Cardiac muscle cell (in vitro differentiated cells and primary cell): ENCODE results near the gene RIIAD1. TPM values are rescaled to one million over a fixed set of nuclear protein-coding genes. Genes with fewer than 3 reads are reported as not detected.

Experiments
- DNase-seq, 2 donors: peaks; one replicate each; pipeline versions ENCODE4 v3.0.0 to v3.0.0-alpha.2; 2010 to 2017; ENCODE audit warnings: low read depth in 1 of 2, low spot score in 1 of 2
- H3K27ac ChIP-seq: fragments of 200-600 bp; sonication (generic); 2 replicates; pipeline ENCODE4 v1.5.1; 2016
- H3K27me3 ChIP-seq: fragments of 200-600 bp; sonication (generic); 2 replicates; pipeline ENCODE4 v1.6.0; 2016; ENCODE audit warnings: control low read depth
- H3K36me3 ChIP-seq: fragments of 200-600 bp; sonication (generic); 2 replicates; pipeline ENCODE4 v1.5.1; 2016; ENCODE audit warnings: control low read depth
- H3K4me1 ChIP-seq: fragments of 200-600 bp; sonication (generic); 2 replicates; pipeline ENCODE4 v1.8.1; 2017; ENCODE audit warnings: low read depth, mild to moderate bottlenecking, mixed run types
- H3K4me3 ChIP-seq: fragments of 200-600 bp; sonication (generic); 2 replicates; pipeline ENCODE4 v1.5.1; 2016; ENCODE audit warnings: mild to moderate bottlenecking
- H3K9me3 ChIP-seq: fragments of 200-600 bp; sonication (generic); 2 replicates; pipeline ENCODE4 v1.5.1; 2017; ENCODE audit warnings: low read depth, mild to moderate bottlenecking, control low read depth
- polyA plus RNA-seq: library from polyadenylated mRNA; unstranded; fragments of >200 nt; fragmentation: Nextera tagmentation; extraction: Ambion mirVana; gene quantifications from 2 replicates; pipeline ENCODE4 v1.2.1, GENCODE V29; 2016
- total RNA-seq: library from RNA; depleted of rRNA; stranded (reverse); fragments of >200 nt; gene quantifications from 2 replicates; pipeline ENCODE4 v1.2.3, GENCODE V29; 2016
- TF ChIP-seq, protein P1 (sequence below): IDR thresholded peaks from 2 replicates; pipeline ENCODE4 v1.5.1; 2012; ENCODE audit warnings: low read depth, mild to moderate bottlenecking, low read length

RIIAD1 gene
- total and polyA plus RNA-seq, 2 experiments from 2014 or later = not detected

DNA sequence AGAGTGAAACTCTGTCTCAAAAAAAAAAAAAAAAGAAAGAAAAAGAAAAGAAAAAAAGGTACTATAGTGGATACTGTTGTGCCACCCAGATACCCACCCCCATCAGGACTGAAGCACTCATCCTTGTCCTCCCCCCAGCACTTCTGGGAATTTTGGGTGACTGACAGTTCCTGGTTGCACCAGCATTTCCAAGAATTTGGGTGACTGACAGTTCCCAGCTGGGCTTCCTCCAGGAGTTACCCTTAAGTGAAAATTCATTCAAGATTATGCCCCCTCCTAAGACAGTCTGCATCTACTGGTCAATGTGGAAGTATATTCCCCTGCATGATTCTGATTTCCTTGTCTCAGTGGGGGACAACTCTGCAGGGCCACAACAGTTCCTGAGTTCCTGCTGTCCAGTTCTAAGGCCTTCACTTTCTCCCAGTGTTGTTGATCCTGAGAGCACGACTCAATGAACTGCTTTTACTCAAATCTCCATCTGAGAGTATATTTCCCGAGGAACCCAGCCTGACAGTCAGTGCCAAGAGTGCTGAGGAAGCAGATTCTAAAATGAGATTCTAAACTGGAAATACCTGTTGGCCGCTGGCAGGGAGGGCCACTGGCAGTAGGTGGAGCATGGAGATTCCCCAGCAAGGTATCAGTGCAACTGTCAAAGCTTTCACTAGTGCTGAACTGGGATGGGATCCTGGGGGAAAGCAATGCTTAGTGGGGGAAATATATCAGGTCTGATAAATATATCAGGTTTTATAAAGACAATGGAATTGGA is 18.5 kb downstream of the RIIAD1 start:
- no peaks in the 10 kb centered on the region for H3K4me1 ChIP-seq
- H3K27me3 ChIP-seq = peaks cover 30% of the 10 kb centered on the region
- TF ChIP-seq, protein P1, sequence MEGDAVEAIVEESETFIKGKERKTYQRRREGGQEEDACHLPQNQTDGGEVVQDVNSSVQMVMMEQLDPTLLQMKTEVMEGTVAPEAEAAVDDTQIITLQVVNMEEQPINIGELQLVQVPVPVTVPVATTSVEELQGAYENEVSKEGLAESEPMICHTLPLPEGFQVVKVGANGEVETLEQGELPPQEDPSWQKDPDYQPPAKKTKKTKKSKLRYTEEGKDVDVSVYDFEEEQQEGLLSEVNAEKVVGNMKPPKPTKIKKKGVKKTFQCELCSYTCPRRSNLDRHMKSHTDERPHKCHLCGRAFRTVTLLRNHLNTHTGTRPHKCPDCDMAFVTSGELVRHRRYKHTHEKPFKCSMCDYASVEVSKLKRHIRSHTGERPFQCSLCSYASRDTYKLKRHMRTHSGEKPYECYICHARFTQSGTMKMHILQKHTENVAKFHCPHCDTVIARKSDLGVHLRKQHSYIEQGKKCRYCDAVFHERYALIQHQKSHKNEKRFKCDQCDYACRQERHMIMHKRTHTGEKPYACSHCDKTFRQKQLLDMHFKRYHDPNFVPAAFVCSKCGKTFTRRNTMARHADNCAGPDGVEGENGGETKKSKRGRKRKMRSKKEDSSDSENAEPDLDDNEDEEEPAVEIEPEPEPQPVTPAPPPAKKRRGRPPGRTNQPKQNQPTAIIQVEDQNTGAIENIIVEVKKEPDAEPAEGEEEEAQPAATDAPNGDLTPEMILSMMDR = no peak
- H3K4me3 ChIP-seq = no peak overlapping the region
- no peak for DNase-seq
- H3K9me3 ChIP-seq = no peaks in the 10 kb centered on the region
- H3K36me3 ChIP-seq = no peaks in the 10 kb centered on the region
- no peak overlapping the region for H3K27ac ChIP-seq

DNA sequence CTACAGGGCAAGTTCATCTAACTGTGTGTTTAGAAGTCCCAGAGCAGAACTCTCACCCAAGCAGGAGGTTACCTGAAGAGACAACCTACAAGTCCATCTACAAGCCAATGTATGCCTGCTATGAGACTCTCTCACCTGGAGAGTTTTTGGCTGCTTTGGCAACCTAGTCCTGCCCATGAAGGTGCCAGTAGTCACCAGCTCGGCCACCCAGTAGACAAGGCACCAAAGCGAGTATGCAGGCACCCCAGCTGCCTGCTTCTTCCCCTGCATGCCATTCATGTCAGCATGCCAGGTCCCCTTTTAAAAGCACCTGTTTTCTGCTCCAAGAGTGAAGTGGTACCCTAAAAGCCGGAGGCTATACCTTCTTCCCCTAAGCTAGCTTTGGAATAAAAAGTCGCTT is 20.2 kb downstream of the RIIAD1 start:
- Histone ChIP-seq H3K27ac (no peak overlapping the region), H3K9me3 (no peaks in the 10 kb centered on the region), H3K4me1 (no peaks in the 10 kb centered on the region), H3K27me3 (peaks cover 40% of the 10 kb centered on the region), H3K4me3 (no peak overlapping the region), H3K36me3 (no peaks in the 10 kb centered on the region)
- TF ChIP-seq, protein P1 = no peak
- no peak for DNase-seq

DNA sequence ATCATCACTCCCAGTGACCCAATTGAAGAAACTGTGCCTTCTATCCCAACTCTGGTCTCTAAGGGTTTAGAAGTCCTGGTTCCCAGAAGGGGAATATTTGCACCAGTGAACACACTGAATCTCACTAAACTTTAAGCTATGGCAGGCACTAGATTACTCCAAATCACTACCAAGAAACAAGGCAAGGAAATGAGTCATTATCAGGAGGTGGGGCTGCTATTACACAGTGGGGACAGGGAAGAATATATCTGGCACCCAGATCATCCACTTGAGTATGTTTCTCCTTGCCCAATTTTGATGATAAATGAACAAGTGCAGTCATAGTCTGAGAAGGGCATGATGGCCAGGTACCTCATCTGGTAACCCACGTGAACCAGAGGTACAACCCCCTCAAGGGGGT is 35.0 kb downstream of the RIIAD1 start:
- Histone ChIP-seq H3K4me3 (no peak overlapping the region), H3K27ac (no peak overlapping the region), H3K4me1 (no peaks in the 10 kb centered on the region), H3K9me3 (no peaks in the 10 kb centered on the region), H3K36me3 (peaks cover 8% of the 10 kb centered on the region), H3K27me3 (no peaks in the 10 kb centered on the region)
- DNase-seq = peak in 1 of 2 donors; percentile 14
- TF ChIP-seq, protein P1 = no peak

DNA sequence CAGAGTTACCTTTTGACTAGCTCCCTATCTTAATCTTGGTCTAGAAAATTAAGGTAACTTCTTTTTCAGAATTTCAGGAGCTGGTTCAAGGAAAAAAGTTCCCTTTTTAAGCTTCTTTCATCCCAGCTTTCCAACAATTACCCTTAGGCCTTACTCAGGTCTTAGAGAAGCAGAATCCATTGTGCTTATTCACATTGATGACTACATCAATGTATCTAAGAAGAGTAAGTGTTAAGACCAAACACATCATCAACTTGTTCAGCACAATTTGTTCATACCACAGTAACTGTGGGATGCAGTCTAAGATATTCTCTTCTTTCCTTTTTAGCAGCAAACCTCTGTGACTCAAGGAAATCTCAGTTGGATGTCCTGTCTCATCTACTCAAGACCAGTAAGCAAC is 37.9 kb downstream of the RIIAD1 start:
- TF ChIP-seq, protein P1 = no peak
- Histone ChIP-seq H3K27me3 (no peaks in the 10 kb centered on the region), H3K27ac (no peak overlapping the region), H3K9me3 (no peaks in the 10 kb centered on the region), H3K4me1 (peaks cover 5% of the 10 kb centered on the region), H3K4me3 (no peak overlapping the region), H3K36me3 (peaks cover 16% of the 10 kb centered on the region)
- no peak for DNase-seq

DNA sequence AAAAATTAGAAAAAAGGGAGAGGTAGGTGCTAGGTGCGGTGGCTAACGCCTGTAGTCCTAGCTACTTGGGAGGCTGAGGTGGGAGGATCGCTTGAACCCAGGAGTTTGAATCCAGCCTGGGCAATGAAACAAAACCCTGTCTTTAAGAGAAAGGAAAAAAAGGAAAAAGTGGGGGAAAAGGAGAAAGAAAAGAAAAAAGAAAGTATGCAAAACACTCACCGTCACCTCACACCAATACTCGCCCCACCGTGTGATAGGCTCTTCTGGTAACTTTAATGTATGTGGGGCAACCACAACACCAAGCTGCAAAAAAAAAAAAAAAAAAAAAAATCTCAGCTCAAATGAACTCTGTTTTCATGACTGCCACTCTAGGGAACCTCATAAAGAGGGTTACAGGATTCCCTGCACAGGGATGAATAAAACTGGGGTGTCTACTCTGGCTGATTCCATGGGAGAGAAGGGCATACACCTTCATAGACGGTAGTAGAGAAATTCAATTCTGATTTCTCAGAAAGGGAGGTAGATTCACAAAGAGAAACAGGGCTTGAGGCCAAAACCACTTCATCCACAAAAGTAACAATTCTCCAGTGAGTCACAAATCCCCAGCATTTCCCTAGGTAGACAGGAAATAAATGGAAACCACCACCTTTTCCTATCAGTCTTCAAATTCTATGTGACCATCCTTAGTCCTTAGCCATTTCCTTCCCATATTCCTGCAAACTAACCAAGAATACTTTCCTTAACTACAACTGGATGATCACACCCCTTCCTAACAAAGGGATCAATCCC is 39.5 kb downstream of the RIIAD1 start:
- Histone ChIP-seq H3K9me3 (no peaks in the 10 kb centered on the region), H3K27me3 (no peaks in the 10 kb centered on the region), H3K4me3 (no peak overlapping the region), H3K36me3 (peaks cover 16% of the 10 kb centered on the region), H3K27ac (no peak overlapping the region), H3K4me1 (peaks cover 5% of the 10 kb centered on the region)
- TF ChIP-seq, protein P1 = no peak
- no peak for DNase-seq
